ENCODE measurements around the gene USP6NL. TPM values are rescaled to one million over a fixed set of nuclear protein-coding genes. Genes with fewer than 3 reads are reported as not detected.

The USP6NL gene
- total RNA-seq, 1 donor from 2014 or later: 21.6 TPM

- Histone ChIP-seq H3K4me1 (peaks cover 3% of the 10 kb centered on the region), H3K27ac (no peak overlapping the region), H3K27me3 (no peaks in the 10 kb centered on the region), H3K9me3 (no peaks in the 10 kb centered on the region), H3K36me3 (no peaks in the 10 kb centered on the region), H3K4me3 (no peak overlapping the region)
- DNase-seq (no peak), ATAC-seq (no peak)
- no peak for TF ChIP-seq CTCF (IDR thresholded peaks at IDR 0.05)
- intact Hi-C loops (cut with DNase I): no loop called here
Measured at GRCh38 chr10:11588873-11589574, 22.4 kb downstream of the USP6NL start.

GRCh38 chr10:11587722-11588259, 23.7 kb downstream of the USP6NL start:
- ATAC-seq: no peak
- Histone ChIP-seq H3K36me3 (no peaks in the 10 kb centered on the region), H3K9me3 (no peaks in the 10 kb centered on the region), H3K27ac (no peak overlapping the region), H3K4me3 (no peak overlapping the region), H3K27me3 (no peaks in the 10 kb centered on the region), H3K4me1 (peaks cover 3% of the 10 kb centered on the region)
- intact Hi-C loops (cut with DNase I): no loop called here
- no peak for DNase-seq
- no peak for TF ChIP-seq CTCF (IDR thresholded peaks at IDR 0.05)

- DNase-seq (no peak), ATAC-seq (no peak)
- no peaks in the 10 kb centered on the region for H3K36me3 ChIP-seq
- intact Hi-C loops (cut with DNase I): no loop called here
- no peaks in the 10 kb centered on the region for H3K27me3 ChIP-seq
- no peak for TF ChIP-seq CTCF (IDR thresholded peaks at IDR 0.05)
- H3K4me3 ChIP-seq: no peak overlapping the region
- H3K9me3 ChIP-seq: no peaks in the 10 kb centered on the region
- H3K27ac ChIP-seq: no peak overlapping the region
- H3K4me1 ChIP-seq: peaks cover 3% of the 10 kb centered on the region
Measured at GRCh38 chr10:11586170-11586569, 25.3 kb downstream of the USP6NL start.

- TF ChIP-seq CTCF (IDR thresholded peaks at IDR 0.05): no peak
- Histone ChIP-seq H3K9me3 (no peaks in the 10 kb centered on the region), H3K27ac (no peak overlapping the region), H3K4me1 (no peaks in the 10 kb centered on the region), H3K36me3 (no peaks in the 10 kb centered on the region), H3K27me3 (no peaks in the 10 kb centered on the region), H3K4me3 (no peak overlapping the region)
- ATAC-seq (no peak), DNase-seq (no peak)
- intact Hi-C loops (cut with DNase I): no loop called here
Measured at GRCh38 chr10:11581213-11581612, 30.2 kb downstream of the USP6NL start.

GRCh38 chr10:11579885-11580284, 31.6 kb downstream of the USP6NL start:
- Histone ChIP-seq H3K9me3 (no peaks in the 10 kb centered on the region), H3K4me3 (no peak overlapping the region), H3K4me1 (no peaks in the 10 kb centered on the region), H3K36me3 (no peaks in the 10 kb centered on the region), H3K27ac (no peak overlapping the region), H3K27me3 (no peaks in the 10 kb centered on the region)
- no peak for TF ChIP-seq CTCF (IDR thresholded peaks at IDR 0.05)
- intact Hi-C loops (cut with DNase I): no loop called here
- ATAC-seq (no peak), DNase-seq (no peak)

Measured in upper lobe of right lung (tissue), 1 donor.